ENCODE results near the gene ME3. TPM values are rescaled to one million over a fixed set of nuclear protein-coding genes. Genes with fewer than 3 reads are reported as not detected.

ME3 gene
- total RNA-seq, 1 donor from 2014 or later: 49.6 TPM

GRCh38 chr11:86511086-86511551 is 161.3 kb downstream of the ME3 start:
- Histone ChIP-seq H3K27ac (no peak overlapping the region), H3K4me1 (no peaks in the 10 kb centered on the region), H3K9ac (no peak overlapping the region), H4K20me1 (ENCODE audit: low read depth) (no peaks in the 10 kb centered on the region), H2AFZ (replicated peaks) (no peak overlapping the region), H3K79me2 (ENCODE audit: low read depth) (no peaks in the 10 kb centered on the region), H3K4me2 (no peak overlapping the region), H3F3A (ENCODE audit: low read depth) (no peaks in the 10 kb centered on the region), H3K36me3 (no peaks in the 10 kb centered on the region), H3K4me3 (no peak overlapping the region), H3K27me3 (no peaks in the 10 kb centered on the region), H3K9me3 (ENCODE audit: low read depth) (no peaks in the 10 kb centered on the region)
- H3K36me3 Mint-ChIP-seq: no peaks in the 10 kb centered on the region
- DNase-seq (ENCODE audit: low spot score): no peak
- no peaks in the 10 kb centered on the region for H3K27me3 Mint-ChIP-seq (ENCODE audit: insufficient read depth, low read depth)
- H3K27ac Mint-ChIP-seq: no peak overlapping the region
- H3K9me3 Mint-ChIP-seq: no peaks in the 10 kb centered on the region
- H3K4me3 Mint-ChIP-seq: no peak overlapping the region
- peaks cover 15% of the 10 kb centered on the region for H3K4me1 Mint-ChIP-seq
- no peak for TF ChIP-seq EZH2phosphoT487 (IDR thresholded peaks at IDR 0.05)
- no peak for TF ChIP-seq CTCF (IDR thresholded peaks at IDR 0.05)
- no peak for TF ChIP-seq EZH2 (IDR thresholded peaks at IDR 0.05)

GRCh38 chr11:86510674-86511073 is 161.7 kb downstream of the ME3 start:
- no peak for TF ChIP-seq CTCF (IDR thresholded peaks at IDR 0.05)
- Mint-ChIP-seq H3K4me1 (peaks cover 11% of the 10 kb centered on the region), H3K27ac (no peak overlapping the region), H3K4me3 (no peak overlapping the region), H3K36me3 (no peaks in the 10 kb centered on the region), H3K27me3 (ENCODE audit: insufficient read depth, low read depth) (no peaks in the 10 kb centered on the region), H3K9me3 (no peaks in the 10 kb centered on the region)
- Histone ChIP-seq H3K36me3 (no peaks in the 10 kb centered on the region), H3K4me1 (no peaks in the 10 kb centered on the region), H3K27me3 (no peaks in the 10 kb centered on the region), H3K9me3 (ENCODE audit: low read depth) (no peaks in the 10 kb centered on the region), H3K79me2 (ENCODE audit: low read depth) (no peaks in the 10 kb centered on the region), H2AFZ (replicated peaks) (no peak overlapping the region), H3K4me3 (no peak overlapping the region), H3K27ac (no peak overlapping the region), H3K4me2 (no peak overlapping the region), H3F3A (ENCODE audit: low read depth) (no peaks in the 10 kb centered on the region), H4K20me1 (ENCODE audit: low read depth) (no peaks in the 10 kb centered on the region), H3K9ac (no peak overlapping the region)
- no peak for DNase-seq (ENCODE audit: low spot score)

GRCh38 chr11:86510097-86510496 is 162.3 kb downstream of the ME3 start:
- H3K4me3 ChIP-seq: no peak overlapping the region
- H2AFZ ChIP-seq (replicated peaks): no peak overlapping the region
- H3K27me3 Mint-ChIP-seq (ENCODE audit: insufficient read depth, low read depth): no peaks in the 10 kb centered on the region
- no peak overlapping the region for H3K9ac ChIP-seq
- H3K4me3 Mint-ChIP-seq: no peak overlapping the region
- H3K79me2 ChIP-seq (ENCODE audit: low read depth): no peaks in the 10 kb centered on the region
- no peaks in the 10 kb centered on the region for H4K20me1 ChIP-seq (ENCODE audit: low read depth)
- H3K9me3 Mint-ChIP-seq: no peaks in the 10 kb centered on the region
- TF ChIP-seq CTCF (IDR thresholded peaks at IDR 0.05) (no peak), EZH2phosphoT487 (IDR thresholded peaks at IDR 0.05) (no peak), EZH2 (IDR thresholded peaks at IDR 0.05) (no peak)
- H3K27me3 ChIP-seq: no peaks in the 10 kb centered on the region
- no peaks in the 10 kb centered on the region for H3K9me3 ChIP-seq (ENCODE audit: low read depth)
- no peaks in the 10 kb centered on the region for H3F3A ChIP-seq (ENCODE audit: low read depth)
- H3K4me1 Mint-ChIP-seq: peaks cover 5% of the 10 kb centered on the region
- H3K36me3 Mint-ChIP-seq: no peaks in the 10 kb centered on the region
- H3K27ac Mint-ChIP-seq: no peak overlapping the region
- no peaks in the 10 kb centered on the region for H3K4me1 ChIP-seq
- no peak for DNase-seq (ENCODE audit: low spot score)
- no peaks in the 10 kb centered on the region for H3K36me3 ChIP-seq
- H3K4me2 ChIP-seq: no peak overlapping the region
- H3K27ac ChIP-seq: no peak overlapping the region

DNA sequence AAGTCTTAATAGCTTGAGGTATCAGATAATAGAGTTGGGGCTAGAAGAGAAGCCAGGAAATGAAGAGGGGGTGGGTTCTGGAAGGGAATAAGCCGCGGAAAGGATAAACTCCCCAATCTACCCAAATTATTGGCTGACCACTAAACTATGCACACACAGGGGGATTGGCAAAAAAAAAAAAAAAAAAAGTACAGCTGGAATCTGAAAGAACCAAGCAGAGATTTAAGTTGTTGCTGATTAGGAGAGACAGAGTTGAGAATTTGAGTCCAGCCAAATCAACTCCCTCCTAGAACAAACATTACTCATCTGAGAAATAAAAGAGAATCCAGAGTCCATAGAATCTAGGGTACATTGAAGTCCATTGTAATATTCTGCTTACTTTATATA is 162.8 kb downstream of the ME3 start:
- Mint-ChIP-seq H3K36me3 (no peaks in the 10 kb centered on the region), H3K4me1 (no peaks in the 10 kb centered on the region), H3K27ac (no peak overlapping the region), H3K9me3 (no peaks in the 10 kb centered on the region), H3K27me3 (ENCODE audit: insufficient read depth, low read depth) (no peaks in the 10 kb centered on the region), H3K4me3 (no peak overlapping the region)
- no peaks in the 10 kb centered on the region for H4K20me1 ChIP-seq (ENCODE audit: low read depth)
- no peak overlapping the region for H3K9ac ChIP-seq
- no peak overlapping the region for H3K4me2 ChIP-seq
- no peaks in the 10 kb centered on the region for H3K27me3 ChIP-seq
- no peak overlapping the region for H3K27ac ChIP-seq
- no peak for DNase-seq (ENCODE audit: low spot score)
- H3K4me1 ChIP-seq: no peaks in the 10 kb centered on the region
- no peaks in the 10 kb centered on the region for H3K36me3 ChIP-seq
- no peaks in the 10 kb centered on the region for H3K79me2 ChIP-seq (ENCODE audit: low read depth)
- TF ChIP-seq EZH2 (IDR thresholded peaks at IDR 0.05) (no peak), EZH2phosphoT487 (IDR thresholded peaks at IDR 0.05) (no peak), CTCF (IDR thresholded peaks at IDR 0.05) (no peak)
- H3F3A ChIP-seq (ENCODE audit: low read depth): no peaks in the 10 kb centered on the region
- H2AFZ ChIP-seq (replicated peaks): no peak overlapping the region
- H3K9me3 ChIP-seq (ENCODE audit: low read depth): no peaks in the 10 kb centered on the region
- no peak overlapping the region for H3K4me3 ChIP-seq

Data from neural progenitor cell (in vitro differentiated cells).